Adrenal gland (tissue), 12 donors: ENCODE data around the gene TIRAP. TPM values are rescaled to one million over a fixed set of nuclear protein-coding genes. Genes with fewer than 3 reads are reported as not detected.
"Not testable (repeated sequence)": the region's sequence is repeated elsewhere in the genome, so short reads cannot be mapped to it uniquely, and the experiment has no call there.

ENCODE experiments used
- DNase-seq, 7 donors: peaks; one replicate each; pipeline ENCODE4 v3.0.0-alpha.2; 2019 to 2020
- H3K27ac ChIP-seq, 5 donors: fragments of 200-600 bp; sonication (generic) in 4 of 5; 1 replicate in 3 of 5; 2 replicates in 2 of 5; pipeline versions ENCODE4 v1.5.1 to v1.8.0; 2016 to 2020; ENCODE audit warnings: mild to moderate bottlenecking in 1 of 5
- H3K27me3 ChIP-seq: fragments of 200-600 bp; 2 replicates; pipeline ENCODE4 v1.8.0; 2021
- H3K36me3 ChIP-seq, 2 donors: fragments of 200-600 bp; replicated peaks in 1 of 2; 1 replicate in 1 of 2; 2 replicates in 1 of 2; pipeline versions ENCODE4 v1.5.1 to v1.8.0; 2018 to 2022
- H3K4me1 ChIP-seq, 2 donors: fragments of 200-600 bp; replicated peaks in 1 of 2; 1 replicate in 1 of 2; 2 replicates in 1 of 2; pipeline versions ENCODE4 v1.5.1 to v1.8.0; 2018 to 2021
- H3K4me3 ChIP-seq, 4 donors: fragments of 200-600 bp; sonication (generic) in 3 of 4; one replicate each; pipeline ENCODE4 v1.5.1; 2016 to 2018
- H3K9me3 ChIP-seq, 3 donors: fragments of 200-600 bp; sonication (generic) in 1 of 3; replicated peaks in 1 of 3; 1 replicate in 2 of 3; 2 replicates in 1 of 3; pipeline versions ENCODE4 v1.5.1 to v1.8.0; 2016 to 2021
- POLR2A ChIP-seq, 2 donors: fragments of 450-650 bp; IDR thresholded peaks; one replicate each; pipeline ENCODE4 v1.6.1; 2017; ENCODE audit warnings: antibody characterized with exemption in 2 of 2, mild to moderate bottlenecking in 2 of 2, moderate library complexity in 1 of 2
- WGBS, 4 donors: extraction: QIAGEN DNeasy Blood & Tissue Kit in 2 of 4; methylation state at CpG; one replicate each; pipeline versions ENCODE4 v1.1.5 to v1.1.7; 2013 to 2017; 5-methylcytosine and 5-hydroxymethylcytosine counted together
- intact Hi-C, 2 donors: fragments of 100-400 bp; cut with DNase I; formaldehyde crosslinking; loops; one replicate each; pipeline versions ENCODE4 v1.14.1 to v1.15.0; 2022 to 2023
- polyA plus RNA-seq, 3 donors: library from polyadenylated mRNA; stranded (reverse); fragments of 200-250 nt in 2 of 3; fragments of 350-450 nt in 1 of 3; fragmentation: Illumina TruSeq in 1 of 3; extraction: RNeasy Lipid Tissue Mini Kit (QIAGEN cat#74804) in 1 of 3; gene quantifications; one replicate each; pipeline ENCODE4 v1.2.3, GENCODE V29; 2013 to 2014
- total RNA-seq, 9 donors: library from RNA; depleted of rRNA in 4 of 9; stranded (reverse); fragments of >200 nt in 4 of 9; fragments of 120-200 nt in 1 of 9; fragmentation: NEBNext Ultra II Directional in 1 of 9; extraction: Animal tissue kit (Norgen Biotek cat#: 25700) in 1 of 9; gene quantifications; one replicate each; pipeline versions ENCODE4 v1.1.0 to v1.2.4, GENCODE V29; 2013 to 2023
- TF ChIP-seq, protein P1 (sequence below), 6 experiments: fragments of 450-650 bp in 4 of 6; fragments of 200-600 bp in 2 of 6; sonication (generic) in 1 of 6; IDR thresholded peaks; 1 replicate in 5 of 6; 2 replicates in 1 of 6; pipeline versions ENCODE4 v1.5.1 to v1.8.0; 2016 to 2021; ENCODE audit warnings: antibody characterized with exemption in 6 of 6, mild to moderate bottlenecking in 2 of 6, moderate library complexity in 1 of 6
- donor health status: healthy with polysubstance abuse.
- donor health status: Bipolar disorder and iron deficiency.
- donor health status: DM: yes; HTN: yes; CAD: no.
- donor health status: DM: no; HTN: no; CAD: no.
- donor health status: DM: no; HTN: no; CAD: no.
- donor health status: DM: yes; HTN: yes; CAD: no.

The TIRAP gene
- total and polyA plus RNA-seq, 12 donors, result 4.7 to 41.1 (median 12.1) TPM

DNA sequence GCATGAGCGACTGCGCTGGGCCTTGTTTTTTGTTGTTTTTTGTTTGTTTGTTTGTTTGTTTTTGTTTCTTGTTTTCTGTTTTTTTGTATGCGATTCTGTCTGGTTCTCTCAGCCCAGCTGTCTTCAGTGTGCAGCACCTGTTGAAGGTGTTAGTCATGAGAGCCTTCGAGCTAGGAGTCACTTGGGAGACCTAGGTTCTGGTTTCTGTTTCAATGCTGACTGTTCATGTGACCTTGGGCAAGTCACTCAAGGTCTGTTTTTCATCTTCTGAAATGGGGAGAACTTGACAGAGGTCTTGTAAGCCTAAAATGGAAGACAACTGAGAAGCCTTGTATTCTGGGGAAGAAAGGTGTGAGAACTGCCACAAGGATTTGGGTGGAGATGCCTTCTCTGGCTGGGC, 22.8 kb downstream of the TIRAP start:
- intact Hi-C loops, result no loop called here
- 69 to 81% (median 80%) methylated on average over 4 of the region's 4 CpGs for WGBS, 4 donors
- peaks cover 2 to 26% of the 10 kb centered on the region in 2 donors for H3K4me1 ChIP-seq

DNA sequence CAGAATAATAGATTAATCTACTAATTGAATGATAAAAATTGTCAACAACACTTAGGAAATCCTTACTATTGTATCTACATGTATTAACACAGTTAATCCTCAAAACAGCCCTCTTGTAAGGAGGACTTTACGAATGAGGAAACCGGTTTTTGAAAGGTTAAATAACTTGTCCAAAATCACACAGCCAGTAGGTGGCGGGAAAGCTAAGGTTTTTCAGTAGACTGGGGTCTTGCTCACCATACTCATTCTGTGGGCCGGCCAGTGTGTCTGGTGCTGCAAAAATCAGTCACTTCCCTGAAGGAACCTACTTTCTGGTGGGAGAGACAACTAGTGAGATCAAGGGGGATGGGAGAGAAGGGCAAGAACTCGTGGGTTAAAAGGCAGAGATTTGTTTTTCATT, 24.8 kb downstream of the TIRAP start:
- H3K27ac ChIP-seq, result peak overlapping the region in 1 of 5 donors; percentile 12
- H3K4me1 ChIP-seq, result peaks cover 5 to 30% of the 10 kb centered on the region in 2 donors
- intact Hi-C loops, result no loop called here
- H3K36me3 ChIP-seq, result no peaks in the 10 kb centered on the region
- H3K9me3 ChIP-seq, result no peaks in the 10 kb centered on the region
- H3K4me3 ChIP-seq, result no peak overlapping the region
- H3K27me3 ChIP-seq, result no peaks in the 10 kb centered on the region
- peak in 5 of 7 donors; percentile 28 to 73 (median 48) for DNase-seq
- WGBS, 4 donors, result 21 to 47% (median 33%) methylated on average over 5 of the region's 5 CpGs
- TF ChIP-seq, protein P1, sequence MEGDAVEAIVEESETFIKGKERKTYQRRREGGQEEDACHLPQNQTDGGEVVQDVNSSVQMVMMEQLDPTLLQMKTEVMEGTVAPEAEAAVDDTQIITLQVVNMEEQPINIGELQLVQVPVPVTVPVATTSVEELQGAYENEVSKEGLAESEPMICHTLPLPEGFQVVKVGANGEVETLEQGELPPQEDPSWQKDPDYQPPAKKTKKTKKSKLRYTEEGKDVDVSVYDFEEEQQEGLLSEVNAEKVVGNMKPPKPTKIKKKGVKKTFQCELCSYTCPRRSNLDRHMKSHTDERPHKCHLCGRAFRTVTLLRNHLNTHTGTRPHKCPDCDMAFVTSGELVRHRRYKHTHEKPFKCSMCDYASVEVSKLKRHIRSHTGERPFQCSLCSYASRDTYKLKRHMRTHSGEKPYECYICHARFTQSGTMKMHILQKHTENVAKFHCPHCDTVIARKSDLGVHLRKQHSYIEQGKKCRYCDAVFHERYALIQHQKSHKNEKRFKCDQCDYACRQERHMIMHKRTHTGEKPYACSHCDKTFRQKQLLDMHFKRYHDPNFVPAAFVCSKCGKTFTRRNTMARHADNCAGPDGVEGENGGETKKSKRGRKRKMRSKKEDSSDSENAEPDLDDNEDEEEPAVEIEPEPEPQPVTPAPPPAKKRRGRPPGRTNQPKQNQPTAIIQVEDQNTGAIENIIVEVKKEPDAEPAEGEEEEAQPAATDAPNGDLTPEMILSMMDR (IDR thresholded peaks at IDR 0.05), result peak in 5 of 6 experiments; percentile 21 to 48 (median 34)
- no peak for TF ChIP-seq POLR2A (IDR thresholded peaks at IDR 0.05)

More for the DNA sequence above, 22.8 kb downstream of the TIRAP start:
- peaks cover 0 to 5% of the 10 kb centered on the region in 2 donors for H3K36me3 ChIP-seq
- H3K27me3 ChIP-seq, result no peaks in the 10 kb centered on the region
- no peaks in the 10 kb centered on the region for H3K9me3 ChIP-seq
- DNase-seq, result peak in 1 of 7 donors; percentile 41
- H3K27ac ChIP-seq, result no peak overlapping the region
- no peak overlapping the region for H3K4me3 ChIP-seq
- no peak for TF ChIP-seq POLR2A (IDR thresholded peaks at IDR 0.05)
- TF ChIP-seq, protein P1 (IDR thresholded peaks at IDR 0.05), result no peak

DNA sequence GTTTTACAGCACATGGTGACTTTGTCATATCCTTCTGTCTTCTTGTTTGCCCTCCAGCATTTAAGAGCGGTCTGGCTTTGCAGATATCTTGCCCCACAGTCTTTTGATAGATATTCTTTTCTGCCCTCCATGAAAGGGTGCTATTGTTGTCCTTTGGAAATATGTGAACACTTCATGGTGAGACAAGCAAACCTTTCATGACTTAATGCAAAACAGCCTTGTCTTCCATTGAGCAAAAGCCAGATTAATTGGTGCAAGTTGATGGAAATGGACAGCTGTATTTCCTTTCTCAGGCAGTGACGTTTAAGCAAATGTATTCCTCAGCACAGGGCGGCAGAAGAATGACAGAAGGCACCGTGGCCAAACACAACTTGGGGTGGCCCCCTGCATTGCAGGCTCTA, 25.4 kb downstream of the TIRAP start:
- 76 to 89% (median 82%) methylated on average over 4 of the region's 4 CpGs for WGBS, 4 donors
- Histone ChIP-seq H3K4me1 (peaks cover 5 to 26% of the 10 kb centered on the region in 2 donors), H3K36me3 (no peaks in the 10 kb centered on the region), H3K27ac (no peak overlapping the region), H3K4me3 (no peak overlapping the region), H3K27me3 (no peaks in the 10 kb centered on the region), H3K9me3 (no peaks in the 10 kb centered on the region)
- intact Hi-C loops, result no loop called here
- peak in 1 of 7 donors; percentile 38 for DNase-seq
- TF ChIP-seq, protein P1 (IDR thresholded peaks at IDR 0.05), result no peak
- no peak for TF ChIP-seq POLR2A (IDR thresholded peaks at IDR 0.05)

DNA sequence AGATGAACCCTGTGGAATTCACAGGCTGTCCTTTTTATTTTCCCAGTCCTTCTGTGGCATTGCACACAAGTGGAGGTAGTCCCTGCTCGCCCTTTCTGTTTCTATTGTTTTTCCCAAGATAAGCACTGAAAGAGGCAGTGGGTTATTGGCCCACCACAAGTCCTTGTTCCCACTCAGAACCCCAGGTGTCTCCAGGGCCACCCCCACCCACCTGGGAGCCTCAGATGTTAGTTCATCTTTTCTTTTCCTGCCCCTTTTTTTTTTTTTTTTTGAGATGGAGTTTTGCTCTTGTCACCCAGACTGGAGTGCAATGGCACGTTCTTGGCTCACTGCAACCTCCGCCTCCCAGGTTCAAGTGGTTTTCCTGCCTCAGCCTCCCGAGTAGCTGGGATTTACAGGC, 25.9 kb downstream of the TIRAP start:
- DNase-seq, result peak in 2 of 7 donors; percentile 5 to 45
- H3K27ac ChIP-seq, intact Hi-C loops, H3K9me3 ChIP-seq, H3K36me3 ChIP-seq, H3K27me3 ChIP-seq, H3K4me3 ChIP-seq: not testable (repeated sequence)
- peaks cover 5 to 23% of the 10 kb centered on the region in 2 donors for H3K4me1 ChIP-seq
- WGBS, 4 donors, result 87 to 94% (median 92%) methylated on average over 4 of the region's 4 CpGs
